ENCODE measurements around the gene FGF6.

- TF ChIP-seq EZH2 (IDR thresholded peaks at IDR 0.05; ENCODE audit: borderline replicate concordance) (no peak), EZH2phosphoT487 (IDR thresholded peaks at IDR 0.05; ENCODE audit: low read depth, severe bottlenecking, unreplicated experiment) (no peak)
- TF ChIP-seq, protein P1, sequence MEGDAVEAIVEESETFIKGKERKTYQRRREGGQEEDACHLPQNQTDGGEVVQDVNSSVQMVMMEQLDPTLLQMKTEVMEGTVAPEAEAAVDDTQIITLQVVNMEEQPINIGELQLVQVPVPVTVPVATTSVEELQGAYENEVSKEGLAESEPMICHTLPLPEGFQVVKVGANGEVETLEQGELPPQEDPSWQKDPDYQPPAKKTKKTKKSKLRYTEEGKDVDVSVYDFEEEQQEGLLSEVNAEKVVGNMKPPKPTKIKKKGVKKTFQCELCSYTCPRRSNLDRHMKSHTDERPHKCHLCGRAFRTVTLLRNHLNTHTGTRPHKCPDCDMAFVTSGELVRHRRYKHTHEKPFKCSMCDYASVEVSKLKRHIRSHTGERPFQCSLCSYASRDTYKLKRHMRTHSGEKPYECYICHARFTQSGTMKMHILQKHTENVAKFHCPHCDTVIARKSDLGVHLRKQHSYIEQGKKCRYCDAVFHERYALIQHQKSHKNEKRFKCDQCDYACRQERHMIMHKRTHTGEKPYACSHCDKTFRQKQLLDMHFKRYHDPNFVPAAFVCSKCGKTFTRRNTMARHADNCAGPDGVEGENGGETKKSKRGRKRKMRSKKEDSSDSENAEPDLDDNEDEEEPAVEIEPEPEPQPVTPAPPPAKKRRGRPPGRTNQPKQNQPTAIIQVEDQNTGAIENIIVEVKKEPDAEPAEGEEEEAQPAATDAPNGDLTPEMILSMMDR (IDR thresholded peaks at IDR 0.05; ENCODE audit: poor library complexity): no peak
These were observed 58.8 kb downstream of the FGF6 start for GRCh38 chr12:4386801-4387200.
